ENCODE data around the gene SRRM4. TPM values are rescaled to one million over a fixed set of nuclear protein-coding genes. Genes with fewer than 3 reads are reported as not detected.
A peak's percentile ranks its signal among the peaks of the same experiment; 100 is the strongest.

The SRRM4 gene
- total RNA-seq, 1 experiment from 2014 or later = 1.4 TPM

- Histone ChIP-seq H2BK15ac (ENCODE audit: low read depth, low read length) (no peak overlapping the region), H3K18ac (ENCODE audit: insufficient read length, low read depth, low read length) (no peak overlapping the region), H2BK12ac (ENCODE audit: insufficient read length, low read depth, low read length) (no peak overlapping the region), H3K9me3 (ENCODE audit: control insufficient read depth, low read depth, low read length) (no peaks in the 10 kb centered on the region), H4K91ac (ENCODE audit: insufficient read length, low read depth, low read length) (no peak overlapping the region), H3T11ph (ENCODE audit: low read length) (no peak overlapping the region), H3K4me2 (ENCODE audit: insufficient read depth, insufficient read length, low read length) (no peak overlapping the region), H3K4ac (ENCODE audit: low read depth, low read length) (no peak overlapping the region), H3K27me3 (ENCODE audit: insufficient read depth, low read length) (no peaks in the 10 kb centered on the region), H3K14ac (ENCODE audit: insufficient read depth, low read length) (no peak overlapping the region), H3K23ac (ENCODE audit: insufficient read length, low read depth, low read length) (no peak overlapping the region), H3K4me1 (ENCODE audit: insufficient read depth, low read length) (peaks cover 7% of the 10 kb centered on the region; the same call in 1 of the 2 replicates), H3K56ac (ENCODE audit: insufficient read length, low read depth, low read length) (no peak overlapping the region), H2AK5ac (ENCODE audit: insufficient read length, low read length) (no peak overlapping the region), H4K5ac (ENCODE audit: insufficient read length, low read depth, low read length) (no peak overlapping the region), H2AFZ (ENCODE audit: low read length) (no peak overlapping the region), H3K79me1 (ENCODE audit: insufficient read depth, low read depth, low read length, poor library complexity, severe bottlenecking) (no peaks in the 10 kb centered on the region), H4K20me1 (ENCODE audit: control insufficient read depth, insufficient read depth, insufficient read length) (no peaks in the 10 kb centered on the region), H2BK20ac (ENCODE audit: low read depth, low read length, poor library complexity, severe bottlenecking) (no peak overlapping the region), H3K79me2 (ENCODE audit: insufficient read depth, low read length) (no peaks in the 10 kb centered on the region), H3K23me2 (ENCODE audit: insufficient read length, low read depth, low read length, poor library complexity, severe bottlenecking) (no peaks in the 10 kb centered on the region), H3K9ac (ENCODE audit: extremely low read depth, insufficient read length, low read length) (no peak overlapping the region), H2BK120ac (ENCODE audit: low read depth, low read length, poor library complexity, severe bottlenecking) (no peak overlapping the region), H2BK5ac (ENCODE audit: insufficient read length, low read length) (no peak overlapping the region), H3K27ac (ENCODE audit: insufficient read length, low read depth, low read length) (no peak overlapping the region), H4K8ac (replicated peaks; ENCODE audit: insufficient read length, low read depth, low read length) (no peak overlapping the region)
- peak overlapping the region in 1 of 3 experiments; percentile 34; a peak in 2 of 7 replicates for H3K27ac Mint-ChIP-seq
- no peak for TF ChIP-seq CTCF (conservative IDR thresholded peaks at IDR 0.05)
- WGBS (ENCODE audit: extremely low coverage, insufficient read length, low lambda C conversion rate) = no CpG with 5 or more reads among the region's 2 CpGs
- H3K27me3 Mint-ChIP-seq (ENCODE audit: low read depth) = no peaks in the 10 kb centered on the region; the same call in none of the 2 replicates
- DNase-seq = no peak
- H3K4me3 Mint-ChIP-seq = no peak overlapping the region
- no peaks in the 10 kb centered on the region for H3K9me3 Mint-ChIP-seq
- peaks cover 0 to 2% (median 0%) of the 10 kb centered on the region in 3 experiments; a peak in 1 of 7 replicates for H3K36me3 Mint-ChIP-seq (ENCODE audit: insufficient read depth in 1 of 3, low read depth in 3 of 3)
- H3K4me1 Mint-ChIP-seq = peaks cover 39 to 40% of the 10 kb centered on the region in 2 experiments
Observed at GRCh38 chr12:119198440-119198839, 217.1 kb downstream of the SRRM4 start.

All from H9 (cell line).